Central memory CD4-positive, alpha-beta T cell (primary cell): Measurements from ENCODE around the gene A2ML1.
"Not testable (repeated sequence)": the region's sequence is repeated elsewhere in the genome, so short reads cannot be mapped to it uniquely, and the experiment has no call there.

Experiments used
- DNase-seq: peaks from one replicate; pipeline ENCODE4 v3.0.0; 2022

Gene A2ML1

GRCh38 chr12:8818526-8818925 lies 3.9 kb upstream of the A2ML1 start:
- DNase-seq = no peak

GRCh38 chr12:8819666-8819980 lies 2.8 kb upstream of the A2ML1 start:
- no peak for DNase-seq

- DNase-seq = not testable (repeated sequence)
Observed at GRCh38 chr12:8820676-8821407, 1.6 kb upstream of the A2ML1 start.

GRCh38 chr12:8821591-8821990 lies 830 bp upstream of the A2ML1 start:
- DNase-seq = no peak

- DNase-seq = no peak
Observed at GRCh38 chr12:8823565-8824300, 1.3 kb downstream of the A2ML1 start.

- no peak for DNase-seq
Observed at GRCh38 chr12:8827551-8828256, 5.3 kb downstream of the A2ML1 start.

GRCh38 chr12:8828257-8829124 lies 6.1 kb downstream of the A2ML1 start:
- DNase-seq = no peak

- no peak for DNase-seq
Observed at GRCh38 chr12:8829125-8829518, 6.7 kb downstream of the A2ML1 start.

GRCh38 chr12:8829621-8830020 lies 7.2 kb downstream of the A2ML1 start:
- DNase-seq = no peak

- no peak for DNase-seq
Observed at GRCh38 chr12:8831116-8831515, 8.7 kb downstream of the A2ML1 start.

GRCh38 chr12:8832500-8832899 lies 10.1 kb downstream of the A2ML1 start:
- no peak for DNase-seq

- no peak for DNase-seq
Observed at GRCh38 chr12:8834230-8834629, 11.8 kb downstream of the A2ML1 start.

GRCh38 chr12:8837291-8837690 lies 14.9 kb downstream of the A2ML1 start:
- DNase-seq = no peak

- DNase-seq = no peak
Observed at GRCh38 chr12:8840321-8840720, 17.9 kb downstream of the A2ML1 start.

GRCh38 chr12:8840938-8841633 lies 18.7 kb downstream of the A2ML1 start:
- no peak for DNase-seq

- no peak for DNase-seq
Observed at GRCh38 chr12:8841778-8842177, 19.4 kb downstream of the A2ML1 start.

- no peak for DNase-seq
Observed at GRCh38 chr12:8844665-8845064, 22.2 kb downstream of the A2ML1 start.

- no peak for DNase-seq
Observed at GRCh38 chr12:8846305-8846704, 23.9 kb downstream of the A2ML1 start.

GRCh38 chr12:8847435-8847834 lies 25.0 kb downstream of the A2ML1 start:
- DNase-seq = no peak

GRCh38 chr12:8849876-8850275 lies 27.5 kb downstream of the A2ML1 start:
- no peak for DNase-seq

- no peak for DNase-seq
Observed at GRCh38 chr12:8852119-8852518, 29.7 kb downstream of the A2ML1 start.

GRCh38 chr12:8855891-8856290 lies 33.5 kb downstream of the A2ML1 start:
- no peak for DNase-seq
